DND-41 (cell line): Measurements from ENCODE around the gene PEAK3.

Experiments
- ATAC-seq: fragments of 200-7000 bp; cut with Tn5 transposase; 3 replicates; pipeline ENCODE4 v1.9.1; 2021; ENCODE audit warnings: low read depth; ENCODE audit not compliant: insufficient read depth
- DNase-seq: peaks from one replicate; pipeline ENCODE4 v3.0.0-alpha.2; 2020
- H2AFZ ChIP-seq: 2 replicates; pipeline ENCODE4 v1.6.0; 2012; ENCODE audit warnings: low read depth, low read length
- H3K27ac ChIP-seq: 2 replicates; pipeline ENCODE4 v1.5.1; 2012; ENCODE audit warnings: low read length, inconsistent platforms
- H3K27me3 ChIP-seq: fragments of 200-600 bp; sonication (generic); 2 replicates; pipeline ENCODE4 v1.6.0; 2012; ENCODE audit warnings: low read length, mild to moderate bottlenecking, inconsistent platforms; ENCODE audit not compliant: insufficient read depth, poor library complexity
- H3K36me3 ChIP-seq: 2 replicates; pipeline ENCODE4 v1.5.1; 2012; ENCODE audit warnings: low read length, inconsistent platforms; ENCODE audit not compliant: insufficient read depth
- H3K4me1 ChIP-seq: 2 replicates; pipeline ENCODE4 v1.5.1; 2012; ENCODE audit warnings: mild to moderate bottlenecking, low read length; ENCODE audit not compliant: insufficient read depth
- H3K4me2 ChIP-seq: 2 replicates; pipeline ENCODE4 v1.6.0; 2012; ENCODE audit warnings: mild to moderate bottlenecking, moderate library complexity, low read length, inconsistent platforms; ENCODE audit not compliant: insufficient read depth
- H3K4me3 ChIP-seq, 2 experiments: fragments of 200-600 bp in 1 of 2; shearing (Covaris generic) in 1 of 2; 2 replicates each; pipeline ENCODE4 v1.5.1; 2012 to 2016; ENCODE audit warnings: inconsistent platforms in 2 of 2, low read length in 2 of 2, mild to moderate bottlenecking in 2 of 2, low read depth in 1 of 2, moderate library complexity in 1 of 2
- H3K79me2 ChIP-seq: 2 replicates; pipeline ENCODE4 v1.6.0; 2012; ENCODE audit warnings: low read length, inconsistent platforms; ENCODE audit not compliant: insufficient read depth
- H3K9ac ChIP-seq: 2 replicates; pipeline ENCODE4 v1.6.0; 2012; ENCODE audit warnings: low read depth, mild to moderate bottlenecking, inconsistent platforms, low read length, moderate library complexity
- H3K9me3 ChIP-seq: 2 replicates; pipeline ENCODE4 v1.5.1; 2012; ENCODE audit warnings: low read length, moderate library complexity, mild to moderate bottlenecking, inconsistent platforms; ENCODE audit not compliant: insufficient read depth, severe bottlenecking
- H4K20me1 ChIP-seq: 2 replicates; pipeline ENCODE4 v1.6.0; 2012; ENCODE audit warnings: low read length; ENCODE audit not compliant: insufficient read depth
- EZH2 ChIP-seq: IDR thresholded peaks from 3 replicates; pipeline ENCODE4 v1.6.1; 2012; ENCODE audit warnings: borderline replicate concordance, low read depth, mild to moderate bottlenecking, moderate library complexity, low read length, inconsistent platforms; ENCODE audit not compliant: severe bottlenecking
- TF ChIP-seq, protein P1 (sequence below): IDR thresholded peaks from 2 replicates; pipeline ENCODE4 v1.5.1; 2012; ENCODE audit warnings: borderline replicate concordance, low read length, moderate library complexity, mild to moderate bottlenecking; ENCODE audit not compliant: poor library complexity, severe bottlenecking; ENCODE audit errors: extremely low read depth

Gene PEAK3

DNA sequence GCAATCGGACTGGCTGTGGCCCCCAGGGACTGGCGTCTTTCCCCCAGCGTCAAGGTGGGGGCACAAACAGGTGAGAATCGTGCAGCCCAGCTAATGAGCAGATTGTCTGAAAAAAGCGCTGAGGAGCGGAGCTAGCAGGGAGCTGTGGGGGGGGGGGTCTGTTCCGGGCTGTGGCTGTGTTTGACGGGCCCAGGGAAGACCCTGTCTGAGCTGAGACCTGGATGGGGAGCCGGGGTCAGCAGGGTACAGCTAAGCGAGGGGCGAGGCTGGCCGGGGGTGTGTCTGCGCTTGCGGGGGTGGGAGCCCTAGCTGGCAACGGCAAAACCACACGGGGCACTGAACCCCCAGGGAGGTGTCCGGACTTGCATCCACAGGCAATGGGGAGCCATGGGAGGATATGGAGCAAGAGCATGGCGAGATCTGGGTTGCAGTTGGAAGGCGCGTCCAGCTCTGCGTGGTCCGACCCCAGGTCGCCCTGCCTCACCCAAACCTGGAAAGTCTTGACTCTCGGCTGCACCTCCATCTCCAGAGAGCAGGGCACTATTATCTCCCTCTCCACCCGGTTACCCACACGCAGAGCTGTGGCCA is 21.3 kb upstream of the PEAK3 start:
- H3K9ac ChIP-seq: no peak overlapping the region
- ATAC-seq: no peak
- no peak for TF ChIP-seq EZH2
- TF ChIP-seq, protein P1, sequence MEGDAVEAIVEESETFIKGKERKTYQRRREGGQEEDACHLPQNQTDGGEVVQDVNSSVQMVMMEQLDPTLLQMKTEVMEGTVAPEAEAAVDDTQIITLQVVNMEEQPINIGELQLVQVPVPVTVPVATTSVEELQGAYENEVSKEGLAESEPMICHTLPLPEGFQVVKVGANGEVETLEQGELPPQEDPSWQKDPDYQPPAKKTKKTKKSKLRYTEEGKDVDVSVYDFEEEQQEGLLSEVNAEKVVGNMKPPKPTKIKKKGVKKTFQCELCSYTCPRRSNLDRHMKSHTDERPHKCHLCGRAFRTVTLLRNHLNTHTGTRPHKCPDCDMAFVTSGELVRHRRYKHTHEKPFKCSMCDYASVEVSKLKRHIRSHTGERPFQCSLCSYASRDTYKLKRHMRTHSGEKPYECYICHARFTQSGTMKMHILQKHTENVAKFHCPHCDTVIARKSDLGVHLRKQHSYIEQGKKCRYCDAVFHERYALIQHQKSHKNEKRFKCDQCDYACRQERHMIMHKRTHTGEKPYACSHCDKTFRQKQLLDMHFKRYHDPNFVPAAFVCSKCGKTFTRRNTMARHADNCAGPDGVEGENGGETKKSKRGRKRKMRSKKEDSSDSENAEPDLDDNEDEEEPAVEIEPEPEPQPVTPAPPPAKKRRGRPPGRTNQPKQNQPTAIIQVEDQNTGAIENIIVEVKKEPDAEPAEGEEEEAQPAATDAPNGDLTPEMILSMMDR: no peak

DNA sequence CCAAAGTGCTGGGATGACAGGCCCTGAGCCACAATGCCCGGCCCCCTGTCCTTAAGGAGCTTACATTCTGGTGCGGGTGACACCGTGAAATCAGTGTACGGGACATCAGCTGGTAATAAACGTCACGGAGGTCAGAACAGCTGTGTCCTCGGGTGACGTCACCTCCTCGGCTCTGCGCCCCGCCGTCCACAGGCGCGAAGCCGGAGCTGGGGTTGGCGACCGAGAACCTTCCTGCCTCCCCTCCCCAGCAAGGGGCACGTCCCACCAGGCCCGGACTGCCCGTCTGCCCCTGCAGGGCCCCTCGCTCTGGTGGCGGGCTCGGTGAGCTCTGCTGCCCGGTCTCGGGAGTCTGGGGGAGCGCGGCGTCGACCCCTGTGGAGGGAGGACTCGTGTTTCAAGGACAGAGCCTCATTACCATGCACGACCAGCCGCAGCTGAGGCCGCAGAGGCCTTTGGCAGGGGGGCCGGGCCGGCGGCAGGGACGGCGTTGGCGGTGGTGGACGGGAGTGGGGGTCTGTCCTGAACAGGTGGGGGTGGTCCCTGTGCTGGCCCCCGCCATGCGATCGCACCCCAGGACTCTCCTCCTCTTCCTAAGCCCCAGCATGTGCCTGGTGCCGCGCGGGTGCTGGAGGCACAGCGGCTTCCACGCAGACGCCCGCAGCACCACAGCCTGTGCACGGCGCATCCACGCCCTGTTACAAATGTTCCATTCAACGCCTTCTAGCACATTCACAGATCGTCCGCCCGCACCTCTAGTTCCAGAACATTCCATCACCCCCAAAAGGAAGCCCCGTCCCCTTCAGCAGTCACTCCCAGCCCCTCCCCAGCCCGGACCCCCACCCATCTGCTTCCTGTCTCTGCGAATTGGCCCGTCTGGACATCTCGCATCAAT is 20.6 kb upstream of the PEAK3 start:
- no peak for TF ChIP-seq EZH2
- TF ChIP-seq, protein P1: no peak
- H3K4me2 ChIP-seq: no peak overlapping the region
- no peak overlapping the region for H3K27ac ChIP-seq
- H4K20me1 ChIP-seq: no peaks in the 10 kb centered on the region
- no peak overlapping the region for H2AFZ ChIP-seq
- no peaks in the 10 kb centered on the region for H3K9me3 ChIP-seq
- no peaks in the 10 kb centered on the region for H3K36me3 ChIP-seq
- no peaks in the 10 kb centered on the region for H3K27me3 ChIP-seq
- H3K4me3 ChIP-seq: no peak overlapping the region
- H3K9ac ChIP-seq: no peak overlapping the region
- H3K79me2 ChIP-seq: no peaks in the 10 kb centered on the region
- H3K4me1 ChIP-seq: no peaks in the 10 kb centered on the region
- DNase-seq (no peak), ATAC-seq (no peak)

More for the DNA sequence above, 21.3 kb upstream of the PEAK3 start:
- no peak for DNase-seq
- H4K20me1 ChIP-seq: no peaks in the 10 kb centered on the region
- H2AFZ ChIP-seq: no peak overlapping the region
- H3K27me3 ChIP-seq: no peaks in the 10 kb centered on the region
- H3K9me3 ChIP-seq: no peaks in the 10 kb centered on the region
- no peaks in the 10 kb centered on the region for H3K36me3 ChIP-seq
- no peaks in the 10 kb centered on the region for H3K79me2 ChIP-seq
- no peak overlapping the region for H3K27ac ChIP-seq
- H3K4me3 ChIP-seq: no peak overlapping the region
- no peaks in the 10 kb centered on the region for H3K4me1 ChIP-seq
- H3K4me2 ChIP-seq: no peak overlapping the region

DNA sequence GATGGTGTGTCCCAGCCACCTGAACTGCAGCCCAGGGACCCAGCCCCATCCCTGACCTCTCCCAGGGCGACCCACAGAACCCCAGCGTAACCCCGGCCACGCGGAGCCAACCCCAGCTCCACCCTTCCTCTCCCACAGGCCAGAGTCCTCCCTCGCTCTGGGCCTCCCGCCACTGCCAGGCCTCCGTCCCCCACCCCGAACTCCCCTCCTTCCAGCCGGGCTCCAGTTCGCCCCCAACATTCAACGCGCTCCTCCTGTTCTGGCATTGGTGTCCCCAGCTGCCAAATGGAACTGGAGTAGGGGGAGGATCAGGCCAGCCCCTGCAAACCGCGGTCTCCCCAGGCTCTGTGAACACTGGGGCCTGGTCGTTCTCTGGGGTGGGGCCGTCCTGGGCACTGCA is 18.6 kb upstream of the PEAK3 start:
- Histone ChIP-seq H3K9me3 (no peaks in the 10 kb centered on the region), H3K27me3 (no peaks in the 10 kb centered on the region), H3K9ac (no peak overlapping the region), H3K27ac (no peak overlapping the region), H3K4me3 (no peak overlapping the region), H4K20me1 (no peaks in the 10 kb centered on the region), H3K79me2 (no peaks in the 10 kb centered on the region), H2AFZ (no peak overlapping the region), H3K4me2 (no peak overlapping the region), H3K36me3 (no peaks in the 10 kb centered on the region), H3K4me1 (no peaks in the 10 kb centered on the region)
- DNase-seq: no peak
- no peak for ATAC-seq
- no peak for TF ChIP-seq EZH2
- TF ChIP-seq, protein P1: no peak
